IPS-18a (cell line): ENCODE data around the gene NCKAP5.

Source experiments
- H3K27ac ChIP-seq: one replicate; pipeline ENCODE4 v1.5.1; 2013; ENCODE audit warnings: low read length
- H3K27me3 ChIP-seq: one replicate; pipeline ENCODE4 v1.6.1; 2013; ENCODE audit warnings: mild to moderate bottlenecking, low read length; ENCODE audit not compliant: control insufficient read depth, insufficient read depth
- H3K36me3 ChIP-seq: one replicate; pipeline ENCODE4 v1.6.1; 2013; ENCODE audit warnings: low read depth, low read length; ENCODE audit not compliant: control insufficient read depth
- H3K4me1 ChIP-seq: one replicate; pipeline ENCODE4 v1.6.1; 2013; ENCODE audit warnings: low read depth, low read length; ENCODE audit not compliant: control insufficient read depth
- H3K4me3 ChIP-seq: one replicate; pipeline ENCODE4 v1.5.1; 2013; ENCODE audit warnings: low read length
- H3K9ac ChIP-seq: one replicate; pipeline ENCODE4 v1.6.1; 2013; ENCODE audit warnings: mild to moderate bottlenecking, low read length, moderate library complexity
- H3K9me3 ChIP-seq: one replicate; pipeline ENCODE4 v1.6.1; 2013; ENCODE audit warnings: low read depth, low read length; ENCODE audit not compliant: control insufficient read depth

Gene NCKAP5

DNA sequence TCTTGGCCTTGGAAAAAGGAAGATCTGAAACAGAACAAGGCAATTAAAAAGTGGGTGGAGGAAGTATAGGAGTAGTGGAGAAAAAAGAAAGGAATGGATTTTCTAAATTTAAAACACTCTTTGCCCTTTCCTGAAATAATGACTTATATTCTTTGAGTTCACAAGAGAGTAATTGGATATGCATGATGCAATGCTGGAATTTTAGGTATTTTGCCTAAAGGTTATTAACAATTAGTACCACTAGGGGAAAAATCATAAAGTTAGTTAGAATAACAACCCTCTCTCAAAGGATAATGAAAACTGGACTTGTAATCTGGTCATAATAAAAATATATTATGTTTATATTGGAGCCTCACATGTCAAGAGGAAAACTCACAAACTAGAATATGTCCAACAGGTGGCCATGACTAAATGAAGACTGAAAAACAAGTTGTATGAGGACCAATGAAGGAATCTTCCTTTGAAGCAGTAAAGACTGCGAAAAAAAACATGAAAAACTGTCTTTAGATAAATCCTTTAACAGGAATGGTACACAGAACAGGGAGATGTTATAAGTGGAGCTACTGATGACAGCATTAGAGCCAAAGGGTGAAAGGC, 281.8 kb downstream of the NCKAP5 start:
- H3K9me3 ChIP-seq = no peaks in the 10 kb centered on the region
- H3K9ac ChIP-seq = no peak overlapping the region
- no peaks in the 10 kb centered on the region for H3K36me3 ChIP-seq
- no peaks in the 10 kb centered on the region for H3K4me1 ChIP-seq
- no peaks in the 10 kb centered on the region for H3K27me3 ChIP-seq
- no peak overlapping the region for H3K27ac ChIP-seq
- no peak overlapping the region for H3K4me3 ChIP-seq

DNA sequence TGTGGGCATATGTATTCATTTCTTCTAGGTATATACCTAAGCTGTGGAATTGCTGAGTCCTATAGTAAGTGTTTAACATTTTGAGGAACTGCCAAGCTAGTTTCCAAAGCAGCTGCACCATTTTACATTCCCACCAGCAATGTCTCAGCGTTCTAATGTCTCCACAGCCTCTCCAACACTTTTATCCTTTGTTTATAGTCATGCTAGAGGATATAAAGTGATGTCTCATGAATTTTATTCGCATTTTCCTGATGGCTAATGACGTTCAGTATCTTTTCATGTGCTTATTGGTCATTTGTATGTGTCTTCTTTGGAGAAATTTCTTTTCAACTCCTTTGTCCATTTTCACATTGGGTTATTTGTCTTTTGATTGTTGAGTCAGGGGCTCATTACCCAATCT, 295.2 kb downstream of the NCKAP5 start:
- H3K9me3 ChIP-seq = no peaks in the 10 kb centered on the region
- no peak overlapping the region for H3K4me3 ChIP-seq
- no peaks in the 10 kb centered on the region for H3K27me3 ChIP-seq
- no peaks in the 10 kb centered on the region for H3K36me3 ChIP-seq
- no peak overlapping the region for H3K27ac ChIP-seq
- no peak overlapping the region for H3K9ac ChIP-seq
- H3K4me1 ChIP-seq = no peaks in the 10 kb centered on the region

DNA sequence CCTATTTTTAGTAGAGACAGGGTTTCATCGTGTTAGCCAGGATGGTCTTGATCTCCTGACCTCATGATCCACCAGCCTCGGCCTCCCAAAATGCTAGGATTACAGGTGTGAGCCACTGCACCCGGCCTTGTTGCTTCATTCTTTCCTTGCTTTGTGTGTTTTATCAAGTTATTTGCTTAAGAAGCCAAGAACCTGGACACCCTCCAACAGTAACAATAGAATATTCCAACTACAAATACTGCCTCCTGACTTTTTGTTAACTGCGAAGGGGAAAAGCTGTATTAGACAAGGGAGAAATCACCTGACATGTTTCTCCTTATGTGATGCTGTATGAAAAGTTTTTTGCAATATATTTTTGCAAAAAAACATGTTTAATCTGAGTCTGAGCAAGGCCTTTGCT, 297.2 kb downstream of the NCKAP5 start:
- Histone ChIP-seq H3K27ac (no peak overlapping the region), H3K27me3 (no peaks in the 10 kb centered on the region), H3K9me3 (no peaks in the 10 kb centered on the region), H3K4me3 (no peak overlapping the region), H3K9ac (no peak overlapping the region), H3K4me1 (peaks cover 4% of the 10 kb centered on the region), H3K36me3 (no peaks in the 10 kb centered on the region)

DNA sequence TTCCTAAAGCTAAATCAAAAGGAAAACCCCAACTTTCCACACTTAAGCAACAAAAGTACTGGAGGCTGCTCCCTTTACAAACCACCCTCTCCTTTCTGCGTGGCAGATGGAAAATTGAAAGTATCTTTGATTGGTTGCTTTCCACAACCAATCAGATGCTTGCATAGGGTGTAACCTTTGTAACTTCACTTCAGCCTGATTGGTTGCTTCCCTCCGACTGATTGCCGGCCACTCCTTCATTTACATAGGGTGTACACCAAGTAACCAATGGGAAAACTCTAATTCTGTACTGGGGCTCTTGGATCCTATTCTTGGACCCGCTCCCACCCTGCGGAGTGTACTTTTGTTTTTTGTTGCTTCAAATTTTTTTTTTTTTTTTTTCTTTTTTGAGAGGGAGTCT, 297.7 kb downstream of the NCKAP5 start:
- Histone ChIP-seq H3K27ac (no peak overlapping the region), H3K9me3 (no peaks in the 10 kb centered on the region), H3K4me1 (peaks cover 4% of the 10 kb centered on the region), H3K27me3 (no peaks in the 10 kb centered on the region), H3K36me3 (no peaks in the 10 kb centered on the region), H3K4me3 (no peak overlapping the region), H3K9ac (no peak overlapping the region)

GRCh38 chr2:133266926-133267590, 301.2 kb downstream of the NCKAP5 start:
- peak overlapping the region; percentile 74 for H3K4me3 ChIP-seq
- no peaks in the 10 kb centered on the region for H3K36me3 ChIP-seq
- no peak overlapping the region for H3K27ac ChIP-seq
- H3K9ac ChIP-seq = peak overlapping the region; percentile 35
- peaks cover 8% of the 10 kb centered on the region for H3K27me3 ChIP-seq
- no peaks in the 10 kb centered on the region for H3K9me3 ChIP-seq
- peaks cover 4% of the 10 kb centered on the region for H3K4me1 ChIP-seq

DNA sequence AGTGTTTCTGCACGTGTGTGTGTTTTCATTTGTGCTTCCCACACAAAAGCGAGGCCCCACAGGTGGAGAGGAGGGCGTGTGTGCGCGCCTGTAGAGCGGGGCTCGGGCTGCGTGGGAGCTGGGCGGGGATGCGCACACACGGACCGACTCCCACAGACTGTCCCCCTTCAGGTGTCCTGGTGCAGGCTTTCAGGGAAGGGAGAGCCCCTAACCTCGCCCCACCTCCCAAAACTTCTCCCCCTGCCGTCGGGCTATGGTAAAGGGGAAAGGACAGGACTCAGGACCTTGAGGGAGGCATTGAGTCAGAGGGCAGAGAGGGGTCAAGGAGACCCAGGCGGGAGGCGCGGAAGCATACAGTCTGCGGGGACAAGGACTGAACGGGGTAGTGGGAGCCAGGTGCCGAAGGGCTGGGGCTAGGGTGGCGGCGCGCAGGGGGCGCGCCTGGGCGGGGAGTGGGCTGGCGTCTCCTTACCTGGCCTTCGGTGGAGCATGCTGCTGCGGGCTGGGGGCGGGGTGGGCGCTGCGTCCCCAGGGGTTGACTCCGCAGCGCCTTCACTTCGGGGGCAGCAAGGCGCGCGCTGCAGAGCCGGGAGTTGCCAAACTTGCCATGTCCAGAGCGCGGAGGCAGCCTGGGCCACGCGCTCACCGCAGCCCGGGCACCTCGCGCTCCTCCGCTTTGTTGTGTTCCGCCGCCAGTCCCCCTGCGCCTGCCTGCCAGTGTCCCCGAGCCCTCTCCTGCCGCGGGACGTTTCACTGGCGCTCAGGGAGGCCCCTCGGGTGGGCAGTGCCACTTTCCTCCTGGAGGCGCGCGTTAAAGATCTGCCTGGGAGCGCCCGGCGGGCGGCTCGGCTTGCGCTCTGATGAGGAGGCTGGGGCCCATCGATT, 302.0 kb downstream of the NCKAP5 start:
- H3K9ac ChIP-seq = peak overlapping the region; percentile 35
- peaks cover 8% of the 10 kb centered on the region for H3K27me3 ChIP-seq
- H3K27ac ChIP-seq = no peak overlapping the region
- no peaks in the 10 kb centered on the region for H3K36me3 ChIP-seq
- no peaks in the 10 kb centered on the region for H3K9me3 ChIP-seq
- H3K4me1 ChIP-seq = peaks cover 4% of the 10 kb centered on the region
- peak overlapping the region; percentile 74 for H3K4me3 ChIP-seq

- Histone ChIP-seq H3K9ac (peak overlapping the region; percentile 31), H3K36me3 (no peaks in the 10 kb centered on the region), H3K27ac (no peak overlapping the region), H3K4me1 (peaks cover 4% of the 10 kb centered on the region), H3K27me3 (peaks cover 8% of the 10 kb centered on the region), H3K4me3 (peak overlapping the region; percentile 74), H3K9me3 (no peaks in the 10 kb centered on the region)
Observed at GRCh38 chr2:133265432-133265949, 302.8 kb downstream of the NCKAP5 start.

DNA sequence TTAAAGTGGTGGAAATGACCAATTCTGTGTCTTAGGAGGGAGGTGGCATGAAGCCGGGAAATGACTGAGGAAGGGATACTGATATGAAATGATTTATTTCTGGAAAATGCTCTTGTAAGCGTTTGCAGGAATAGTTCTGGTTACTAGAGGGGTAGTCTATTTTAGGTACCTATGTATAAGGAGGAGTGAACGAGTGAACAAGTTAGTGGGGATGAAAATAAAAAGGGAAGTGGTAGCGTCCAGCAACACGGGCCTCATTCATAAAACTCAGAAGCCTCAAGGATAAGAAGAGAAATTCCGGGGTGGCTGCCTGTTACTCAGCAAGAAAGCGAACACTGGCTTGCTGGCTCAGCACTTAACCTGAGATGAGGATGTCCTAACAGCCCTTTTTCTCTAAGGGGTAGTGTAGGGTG, 303.3 kb downstream of the NCKAP5 start:
- Histone ChIP-seq H3K27me3 (peaks cover 8% of the 10 kb centered on the region), H3K36me3 (no peaks in the 10 kb centered on the region), H3K9ac (no peak overlapping the region), H3K4me1 (peaks cover 4% of the 10 kb centered on the region), H3K9me3 (no peaks in the 10 kb centered on the region), H3K27ac (no peak overlapping the region), H3K4me3 (peak overlapping the region; percentile 74)

DNA sequence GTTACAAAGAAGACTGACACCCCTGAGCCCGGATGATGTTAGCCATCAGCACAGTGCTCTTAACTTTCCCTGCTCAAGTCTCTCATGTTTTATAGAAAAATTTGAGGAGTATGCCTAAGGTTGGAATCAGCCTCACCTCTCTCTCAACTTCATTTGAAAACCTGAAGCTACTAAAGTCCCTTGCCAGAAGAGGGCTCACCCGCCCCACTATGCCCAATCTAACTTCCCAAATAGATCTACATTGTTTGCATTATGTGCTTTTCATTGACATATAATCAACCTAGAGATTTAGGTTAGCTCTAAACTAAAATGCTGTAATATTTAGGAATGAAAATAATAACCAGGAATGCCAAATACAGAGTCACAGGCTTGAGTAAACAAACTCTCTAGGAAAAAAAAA, 305.4 kb downstream of the NCKAP5 start:
- Histone ChIP-seq H3K9ac (no peak overlapping the region), H3K36me3 (no peaks in the 10 kb centered on the region), H3K4me1 (peaks cover 4% of the 10 kb centered on the region), H3K27ac (no peak overlapping the region), H3K27me3 (peaks cover 8% of the 10 kb centered on the region), H3K4me3 (no peak overlapping the region), H3K9me3 (no peaks in the 10 kb centered on the region)

DNA sequence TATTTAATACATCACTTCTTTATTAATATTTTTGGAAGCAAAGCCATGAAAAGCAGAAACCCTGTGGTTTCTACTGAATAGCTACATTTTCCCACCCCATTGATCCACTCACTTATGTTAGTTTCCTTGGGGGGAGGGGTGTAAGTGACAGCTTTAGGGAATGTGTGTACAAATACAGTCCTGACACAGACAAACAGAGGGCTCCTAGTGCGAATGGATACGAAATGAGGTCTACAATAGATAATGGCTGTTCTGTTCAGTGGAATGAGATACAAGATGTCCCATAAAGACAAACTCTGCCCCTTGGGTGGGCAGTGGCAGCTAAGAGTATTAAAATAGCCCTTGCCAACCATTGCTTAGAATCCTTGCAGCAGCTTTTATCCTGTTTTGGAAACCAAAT, 312.9 kb downstream of the NCKAP5 start:
- no peaks in the 10 kb centered on the region for H3K36me3 ChIP-seq
- H3K27ac ChIP-seq = no peak overlapping the region
- H3K4me3 ChIP-seq = no peak overlapping the region
- H3K9me3 ChIP-seq = no peaks in the 10 kb centered on the region
- no peak overlapping the region for H3K9ac ChIP-seq
- no peaks in the 10 kb centered on the region for H3K27me3 ChIP-seq
- H3K4me1 ChIP-seq = no peaks in the 10 kb centered on the region

- no peaks in the 10 kb centered on the region for H3K9me3 ChIP-seq
- H3K4me3 ChIP-seq = no peak overlapping the region
- no peaks in the 10 kb centered on the region for H3K36me3 ChIP-seq
- H3K27ac ChIP-seq = no peak overlapping the region
- H3K9ac ChIP-seq = no peak overlapping the region
- no peaks in the 10 kb centered on the region for H3K4me1 ChIP-seq
- no peaks in the 10 kb centered on the region for H3K27me3 ChIP-seq
Observed at GRCh38 chr2:133253793-133254192, 314.5 kb downstream of the NCKAP5 start.
